ENCODE data around the gene P3H4. TPM values are rescaled to one million over a fixed set of nuclear protein-coding genes. Genes with fewer than 3 reads are reported as not detected.

The P3H4 gene
- total RNA-seq, 1 donor from 2014 or later: 50.5 TPM

- peak overlapping the region; percentile 82 for H3K27ac Mint-ChIP-seq
- no peaks in the 10 kb centered on the region for H3K36me3 Mint-ChIP-seq
Measured at GRCh38 chr17:41796121-41796895, 15.4 kb downstream of the P3H4 start.

GRCh38 chr17:41794540-41794975 lies 17.2 kb downstream of the P3H4 start:
- no peaks in the 10 kb centered on the region for H3K27me3 Mint-ChIP-seq
- TF ChIP-seq CTCF (conservative IDR thresholded peaks at IDR 0.05): no peak
- peaks cover 27% of the 10 kb centered on the region for H3K4me1 Mint-ChIP-seq (ENCODE audit: unreplicated experiment)
- H3K27ac Mint-ChIP-seq: peak overlapping the region; percentile 82
- DNase-seq (ENCODE audit: extremely low spot score, unreplicated experiment): no peak
- H3K36me3 Mint-ChIP-seq: no peaks in the 10 kb centered on the region
- H3K9me3 Mint-ChIP-seq: no peaks in the 10 kb centered on the region
- H3K4me3 Mint-ChIP-seq: no peak overlapping the region

More at GRCh38 chr17:41796121-41796895, 15.4 kb downstream of the P3H4 start:
- no peak for TF ChIP-seq CTCF (conservative IDR thresholded peaks at IDR 0.05)
- no peak for DNase-seq (ENCODE audit: extremely low spot score, unreplicated experiment)
- Mint-ChIP-seq H3K4me1 (ENCODE audit: unreplicated experiment) (peaks cover 34% of the 10 kb centered on the region), H3K27me3 (no peaks in the 10 kb centered on the region), H3K4me3 (no peak overlapping the region), H3K9me3 (no peaks in the 10 kb centered on the region)

- no peaks in the 10 kb centered on the region for H3K36me3 Mint-ChIP-seq
- no peak for DNase-seq (ENCODE audit: extremely low spot score, unreplicated experiment)
- TF ChIP-seq CTCF (conservative IDR thresholded peaks at IDR 0.05): no peak
- H3K9me3 Mint-ChIP-seq: no peaks in the 10 kb centered on the region
- H3K4me1 Mint-ChIP-seq (ENCODE audit: unreplicated experiment): peaks cover 26% of the 10 kb centered on the region
- H3K27ac Mint-ChIP-seq: peak overlapping the region; percentile 98
- H3K27me3 Mint-ChIP-seq: no peaks in the 10 kb centered on the region
- H3K4me3 Mint-ChIP-seq: peak overlapping the region; percentile 67
Measured at GRCh38 chr17:41793784-41794539, 17.8 kb downstream of the P3H4 start.

- DNase-seq (ENCODE audit: extremely low spot score, unreplicated experiment): no peak
- Mint-ChIP-seq H3K36me3 (no peaks in the 10 kb centered on the region), H3K9me3 (no peaks in the 10 kb centered on the region), H3K27me3 (no peaks in the 10 kb centered on the region), H3K4me3 (peak overlapping the region; percentile 78), H3K27ac (peak overlapping the region; percentile 98), H3K4me1 (ENCODE audit: unreplicated experiment) (peaks cover 28% of the 10 kb centered on the region)
- no peak for TF ChIP-seq CTCF (conservative IDR thresholded peaks at IDR 0.05)
Measured at GRCh38 chr17:41792845-41793783, 18.6 kb downstream of the P3H4 start.

- peak overlapping the region; percentile 94 for H3K27ac Mint-ChIP-seq
Measured at GRCh38 chr17:41787021-41787418, 24.7 kb downstream of the P3H4 start.

More at GRCh38 chr17:41787021-41787418, 24.7 kb downstream of the P3H4 start:
- no peak for TF ChIP-seq CTCF (conservative IDR thresholded peaks at IDR 0.05)
- Mint-ChIP-seq H3K4me3 (peak overlapping the region; percentile 90), H3K36me3 (no peaks in the 10 kb centered on the region), H3K4me1 (ENCODE audit: unreplicated experiment) (peaks cover 21% of the 10 kb centered on the region), H3K9me3 (no peaks in the 10 kb centered on the region), H3K27me3 (no peaks in the 10 kb centered on the region)
- no peak for DNase-seq (ENCODE audit: extremely low spot score, unreplicated experiment)

Measured in type B pancreatic cell (in vitro differentiated cells).